SU-DHL-6 (cell line): ENCODE measurements around the gene HOXA1.

ENCODE experiments used
- H2AFZ ChIP-seq: fragments of 200-600 bp; sonication (generic); 2 replicates; pipeline ENCODE4 v1.6.1; 2014; ENCODE audit warnings: low read depth, mild to moderate bottlenecking, moderate library complexity, mixed read lengths, antibody characterized with exemption, low read length; ENCODE audit not compliant: severe bottlenecking
- H3F3A ChIP-seq: fragments of 200-600 bp; shearing (Covaris generic); 2 replicates; pipeline ENCODE4 v1.6.0; 2016; ENCODE audit warnings: antibody characterized with exemption, mild to moderate bottlenecking; ENCODE audit not compliant: insufficient read depth
- H3K27ac ChIP-seq: fragments of 200-600 bp; sonication (generic); 2 replicates; pipeline ENCODE4 v1.5.1; 2016; ENCODE audit warnings: low read depth, mild to moderate bottlenecking, low read length, moderate library complexity, mixed read lengths
- H3K27me3 ChIP-seq: fragments of 200-600 bp; sonication (generic), shearing (Covaris generic); 2 replicates; pipeline ENCODE4 v1.6.0; 2014; ENCODE audit warnings: mild to moderate bottlenecking, low read length
- H3K36me3 ChIP-seq: fragments of 200-600 bp; sonication (generic); 2 replicates; pipeline ENCODE4 v1.6.1; 2014; ENCODE audit warnings: mild to moderate bottlenecking, low read length, mixed read lengths
- H3K4me2 ChIP-seq: fragments of 300-600, 200-600 bp; shearing (Covaris generic), sonication (generic); 2 replicates; pipeline ENCODE4 v1.6.0; 2014; ENCODE audit warnings: low read length, low read depth, mild to moderate bottlenecking; ENCODE audit not compliant: poor library complexity, severe bottlenecking
- H3K4me3 ChIP-seq: fragments of 200-600 bp; sonication (generic); 2 replicates; pipeline ENCODE4 v1.5.1; 2014; ENCODE audit warnings: antibody characterized with exemption, low read length, mild to moderate bottlenecking, mixed read lengths; ENCODE audit not compliant: insufficient read depth, poor library complexity, severe bottlenecking
- H3K79me2 ChIP-seq: fragments of 200-600 bp; sonication (generic); 2 replicates; pipeline ENCODE4 v1.6.1; 2014; ENCODE audit warnings: mild to moderate bottlenecking, low read length, moderate library complexity; ENCODE audit not compliant: insufficient read depth
- H3K9ac ChIP-seq: fragments of 200-600 bp; sonication (generic); 2 replicates; pipeline ENCODE4 v1.7.0; 2014; ENCODE audit warnings: mild to moderate bottlenecking, low read length
- H3K9me2 ChIP-seq: fragments of 200-600 bp; sonication (generic); replicated peaks from 2 replicates; pipeline ENCODE4 v1.6.1; 2014; ENCODE audit warnings: low read length; ENCODE audit not compliant: insufficient read depth
- H3K9me3 ChIP-seq: fragments of 200-600 bp; sonication (generic); 2 replicates; pipeline ENCODE4 v1.6.1; 2014; ENCODE audit warnings: low read length, mixed read lengths; ENCODE audit not compliant: insufficient read depth
- H4K20me1 ChIP-seq: fragments of 200-600 bp; sonication (generic); 2 replicates; pipeline ENCODE4 v1.6.1; 2014; ENCODE audit warnings: low read depth, mild to moderate bottlenecking, antibody characterized with exemption, low read length, moderate library complexity, mixed read lengths
- EZH2phosphoT487 ChIP-seq: fragments of 200-600 bp; sonication (generic), shearing (Covaris generic); conservative IDR thresholded peaks from 2 replicates; pipeline ENCODE4 v1.6.1; 2018; ENCODE audit warnings: mild to moderate bottlenecking, antibody characterized with exemption, low read length, moderate library complexity, mixed read lengths
- TF ChIP-seq, protein P1 (sequence below): fragments of 200-600 bp; sonication (generic); IDR thresholded peaks from one replicate; pipeline ENCODE4 v1.5.1; 2017; ENCODE audit warnings: antibody characterized with exemption, mild to moderate bottlenecking, low read length, moderate library complexity; ENCODE audit not compliant: insufficient read depth, poor library complexity, severe bottlenecking

HOXA1 gene

DNA sequence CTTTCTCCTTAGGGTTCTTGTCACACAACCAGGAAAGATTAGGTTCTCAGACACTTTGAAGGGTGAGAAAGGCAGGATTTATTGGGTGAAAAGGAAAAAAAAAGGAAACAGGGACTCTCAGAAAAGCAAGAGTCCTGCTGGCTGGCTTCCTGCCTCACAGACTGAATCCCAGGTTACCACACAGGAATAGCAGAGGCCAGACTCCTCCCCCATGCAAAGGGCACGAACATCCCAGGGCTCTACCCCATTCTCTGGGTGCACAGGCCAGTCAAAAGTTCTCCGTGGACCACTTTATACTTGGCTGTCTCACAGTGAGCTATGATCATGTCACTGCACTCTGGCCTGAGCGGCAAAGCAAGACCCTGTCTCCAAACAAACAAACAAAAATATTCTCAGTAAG is 42.6 kb downstream of the HOXA1 start:
- H3K36me3 ChIP-seq, result no peaks in the 10 kb centered on the region
- no peaks in the 10 kb centered on the region for H3K79me2 ChIP-seq
- no peak overlapping the region for H3K4me2 ChIP-seq
- no peak for TF ChIP-seq EZH2phosphoT487
- TF ChIP-seq, protein P1, sequence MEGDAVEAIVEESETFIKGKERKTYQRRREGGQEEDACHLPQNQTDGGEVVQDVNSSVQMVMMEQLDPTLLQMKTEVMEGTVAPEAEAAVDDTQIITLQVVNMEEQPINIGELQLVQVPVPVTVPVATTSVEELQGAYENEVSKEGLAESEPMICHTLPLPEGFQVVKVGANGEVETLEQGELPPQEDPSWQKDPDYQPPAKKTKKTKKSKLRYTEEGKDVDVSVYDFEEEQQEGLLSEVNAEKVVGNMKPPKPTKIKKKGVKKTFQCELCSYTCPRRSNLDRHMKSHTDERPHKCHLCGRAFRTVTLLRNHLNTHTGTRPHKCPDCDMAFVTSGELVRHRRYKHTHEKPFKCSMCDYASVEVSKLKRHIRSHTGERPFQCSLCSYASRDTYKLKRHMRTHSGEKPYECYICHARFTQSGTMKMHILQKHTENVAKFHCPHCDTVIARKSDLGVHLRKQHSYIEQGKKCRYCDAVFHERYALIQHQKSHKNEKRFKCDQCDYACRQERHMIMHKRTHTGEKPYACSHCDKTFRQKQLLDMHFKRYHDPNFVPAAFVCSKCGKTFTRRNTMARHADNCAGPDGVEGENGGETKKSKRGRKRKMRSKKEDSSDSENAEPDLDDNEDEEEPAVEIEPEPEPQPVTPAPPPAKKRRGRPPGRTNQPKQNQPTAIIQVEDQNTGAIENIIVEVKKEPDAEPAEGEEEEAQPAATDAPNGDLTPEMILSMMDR, result no peak
- H3K4me3 ChIP-seq, result no peak overlapping the region
- no peak overlapping the region for H2AFZ ChIP-seq
- no peak overlapping the region for H3K9ac ChIP-seq
- no peaks in the 10 kb centered on the region for H3K9me3 ChIP-seq
- no peak overlapping the region for H3K27ac ChIP-seq
- H3K9me2 ChIP-seq, result no peaks in the 10 kb centered on the region
- H4K20me1 ChIP-seq, result no peaks in the 10 kb centered on the region
- no peaks in the 10 kb centered on the region for H3F3A ChIP-seq
- no peaks in the 10 kb centered on the region for H3K27me3 ChIP-seq

DNA sequence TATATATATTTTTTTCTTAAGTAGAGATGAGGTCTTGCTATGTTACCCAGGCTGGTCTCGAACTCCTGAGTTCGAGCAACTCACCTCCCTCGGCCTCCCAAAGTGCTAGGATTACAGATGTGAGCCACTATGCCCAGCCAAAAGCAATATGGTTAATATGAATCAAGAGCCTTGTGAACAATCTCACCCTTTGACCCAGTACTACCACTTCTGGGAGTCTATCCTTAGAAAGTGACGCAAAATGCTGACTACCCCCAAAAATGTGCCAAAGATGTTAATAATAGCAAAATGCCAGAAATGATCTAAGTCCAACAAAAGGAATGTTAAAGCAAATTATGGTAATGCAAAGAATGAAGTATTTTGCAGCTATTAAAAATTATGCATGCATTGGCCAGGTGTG is 44.3 kb downstream of the HOXA1 start:
- Histone ChIP-seq H3K9me3 (no peaks in the 10 kb centered on the region), H3K9ac (no peak overlapping the region), H3K4me3 (no peak overlapping the region), H3F3A (no peaks in the 10 kb centered on the region), H3K9me2 (no peaks in the 10 kb centered on the region), H3K36me3 (no peaks in the 10 kb centered on the region), H3K27ac (no peak overlapping the region), H3K4me2 (no peak overlapping the region), H2AFZ (no peak overlapping the region), H3K79me2 (no peaks in the 10 kb centered on the region), H3K27me3 (no peaks in the 10 kb centered on the region), H4K20me1 (no peaks in the 10 kb centered on the region)
- no peak for TF ChIP-seq EZH2phosphoT487
- TF ChIP-seq, protein P1, result no peak

DNA sequence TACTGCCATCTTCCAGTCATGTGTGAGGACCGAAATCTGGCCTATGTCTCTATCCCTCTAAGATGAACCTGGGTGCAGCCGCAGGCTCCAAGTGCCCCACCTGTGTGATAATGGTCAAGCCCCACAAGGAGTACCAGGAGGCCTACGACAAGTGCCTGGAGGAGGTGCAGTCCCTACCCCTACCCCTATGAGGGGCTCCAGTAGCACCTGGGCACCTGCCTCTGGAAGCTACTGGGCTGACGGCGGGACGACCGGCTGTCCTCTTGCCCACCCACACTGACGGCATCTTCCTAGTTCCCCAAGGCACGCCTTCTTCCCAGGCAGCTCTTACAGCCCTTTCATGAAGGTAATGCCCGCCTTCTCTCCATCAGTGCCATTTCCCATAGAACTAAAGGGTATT is 47.4 kb downstream of the HOXA1 start:
- H3K9me2 ChIP-seq, result no peaks in the 10 kb centered on the region
- no peaks in the 10 kb centered on the region for H4K20me1 ChIP-seq
- H2AFZ ChIP-seq, result no peak overlapping the region
- no peak overlapping the region for H3K9ac ChIP-seq
- no peaks in the 10 kb centered on the region for H3K27me3 ChIP-seq
- H3K4me3 ChIP-seq, result no peak overlapping the region
- H3K27ac ChIP-seq, result no peak overlapping the region
- no peaks in the 10 kb centered on the region for H3K79me2 ChIP-seq
- H3K36me3 ChIP-seq, result no peaks in the 10 kb centered on the region
- TF ChIP-seq, protein P1, result no peak
- no peak for TF ChIP-seq EZH2phosphoT487
- H3K9me3 ChIP-seq, result no peaks in the 10 kb centered on the region
- no peaks in the 10 kb centered on the region for H3F3A ChIP-seq
- H3K4me2 ChIP-seq, result no peak overlapping the region
